Measurements from ENCODE around the gene CYP27A1.

GRCh38 chr2:218786133-218786532 is 4.2 kb downstream of the CYP27A1 start:
- TF ChIP-seq CTCF (IDR thresholded peaks at IDR 0.05; ENCODE audit: low read length): no peak
- no peak for TF ChIP-seq EZH2 (IDR thresholded peaks at IDR 0.05; ENCODE audit: borderline replicate concordance, low read length)
